GM12872 (cell line): ENCODE results near the gene EXOSC10.

Experiments
- TF ChIP-seq, protein P1 (sequence below): IDR thresholded peaks from 3 replicates; pipeline ENCODE4 v1.5.1; 2011; ENCODE audit warnings: low read depth, mild to moderate bottlenecking, low read length, moderate library complexity; ENCODE audit not compliant: insufficient read depth

EXOSC10 gene

DNA sequence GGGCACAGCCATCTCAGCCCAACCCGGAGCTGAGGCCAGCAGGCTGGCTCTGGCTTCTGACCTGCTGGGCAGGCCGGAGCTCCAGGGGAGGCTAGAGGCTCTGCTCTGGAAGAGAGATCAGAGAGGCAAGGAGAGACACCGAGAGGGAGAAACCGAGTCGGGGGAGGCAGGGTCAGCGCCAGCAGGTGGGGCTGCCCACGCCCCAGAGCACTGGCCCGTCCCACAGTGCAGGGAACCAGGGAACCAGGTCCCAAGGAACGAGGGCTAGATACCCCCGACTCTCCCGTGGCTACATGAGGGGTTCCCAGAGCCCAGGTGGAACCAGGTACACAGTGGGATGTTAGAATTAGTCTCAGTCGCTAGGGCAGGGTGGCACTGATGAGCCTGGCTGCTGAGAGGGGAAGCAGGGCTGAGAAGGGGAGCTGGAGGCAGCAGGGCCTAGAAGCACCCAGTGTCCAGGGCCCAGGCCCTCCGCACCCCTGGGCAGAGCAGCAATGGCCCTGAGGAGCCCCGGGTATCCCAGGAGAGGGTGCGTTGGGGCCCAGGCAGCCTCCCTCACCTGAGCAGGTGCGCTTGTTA, 54.7 kb downstream of the EXOSC10 start:
- TF ChIP-seq, protein P1, sequence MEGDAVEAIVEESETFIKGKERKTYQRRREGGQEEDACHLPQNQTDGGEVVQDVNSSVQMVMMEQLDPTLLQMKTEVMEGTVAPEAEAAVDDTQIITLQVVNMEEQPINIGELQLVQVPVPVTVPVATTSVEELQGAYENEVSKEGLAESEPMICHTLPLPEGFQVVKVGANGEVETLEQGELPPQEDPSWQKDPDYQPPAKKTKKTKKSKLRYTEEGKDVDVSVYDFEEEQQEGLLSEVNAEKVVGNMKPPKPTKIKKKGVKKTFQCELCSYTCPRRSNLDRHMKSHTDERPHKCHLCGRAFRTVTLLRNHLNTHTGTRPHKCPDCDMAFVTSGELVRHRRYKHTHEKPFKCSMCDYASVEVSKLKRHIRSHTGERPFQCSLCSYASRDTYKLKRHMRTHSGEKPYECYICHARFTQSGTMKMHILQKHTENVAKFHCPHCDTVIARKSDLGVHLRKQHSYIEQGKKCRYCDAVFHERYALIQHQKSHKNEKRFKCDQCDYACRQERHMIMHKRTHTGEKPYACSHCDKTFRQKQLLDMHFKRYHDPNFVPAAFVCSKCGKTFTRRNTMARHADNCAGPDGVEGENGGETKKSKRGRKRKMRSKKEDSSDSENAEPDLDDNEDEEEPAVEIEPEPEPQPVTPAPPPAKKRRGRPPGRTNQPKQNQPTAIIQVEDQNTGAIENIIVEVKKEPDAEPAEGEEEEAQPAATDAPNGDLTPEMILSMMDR, result no peak

DNA sequence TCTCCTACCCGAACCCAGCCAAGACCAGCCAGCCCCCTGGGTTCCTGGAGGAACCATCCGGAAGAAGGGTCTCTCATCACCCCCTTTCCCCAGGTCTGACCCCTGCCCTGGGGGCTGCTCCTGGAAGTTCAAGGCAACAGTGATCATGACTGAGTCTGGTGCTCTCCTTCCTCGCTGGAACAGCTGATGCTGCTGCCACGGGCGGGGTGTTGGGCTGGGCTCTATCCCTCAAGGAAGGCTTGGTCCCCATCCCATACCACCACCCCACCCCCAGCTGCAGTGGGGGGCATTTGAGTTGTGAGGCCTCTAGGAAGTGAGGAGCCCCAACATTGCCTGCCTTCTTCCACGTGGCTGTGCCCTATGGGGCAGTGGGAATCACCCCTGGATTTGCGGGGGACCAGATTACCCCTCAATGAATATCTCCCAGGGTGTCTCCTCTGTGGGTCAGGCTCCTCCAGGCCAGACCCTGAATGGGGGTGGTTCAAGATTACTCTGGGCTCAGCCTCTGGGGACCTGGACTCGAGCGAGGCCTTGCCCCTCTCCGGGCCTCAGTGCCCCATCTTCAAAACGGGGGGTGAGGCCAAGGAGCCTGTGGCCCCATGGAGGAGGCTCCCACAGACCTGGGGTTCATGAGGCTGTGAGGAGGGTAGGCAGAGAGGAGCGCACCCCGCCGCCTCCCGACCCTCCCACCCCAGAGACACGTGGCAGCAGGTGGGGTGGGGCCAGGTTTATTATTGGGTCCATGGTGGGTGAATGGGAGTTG, 55.4 kb downstream of the EXOSC10 start:
- TF ChIP-seq, protein P1, result no peak

DNA sequence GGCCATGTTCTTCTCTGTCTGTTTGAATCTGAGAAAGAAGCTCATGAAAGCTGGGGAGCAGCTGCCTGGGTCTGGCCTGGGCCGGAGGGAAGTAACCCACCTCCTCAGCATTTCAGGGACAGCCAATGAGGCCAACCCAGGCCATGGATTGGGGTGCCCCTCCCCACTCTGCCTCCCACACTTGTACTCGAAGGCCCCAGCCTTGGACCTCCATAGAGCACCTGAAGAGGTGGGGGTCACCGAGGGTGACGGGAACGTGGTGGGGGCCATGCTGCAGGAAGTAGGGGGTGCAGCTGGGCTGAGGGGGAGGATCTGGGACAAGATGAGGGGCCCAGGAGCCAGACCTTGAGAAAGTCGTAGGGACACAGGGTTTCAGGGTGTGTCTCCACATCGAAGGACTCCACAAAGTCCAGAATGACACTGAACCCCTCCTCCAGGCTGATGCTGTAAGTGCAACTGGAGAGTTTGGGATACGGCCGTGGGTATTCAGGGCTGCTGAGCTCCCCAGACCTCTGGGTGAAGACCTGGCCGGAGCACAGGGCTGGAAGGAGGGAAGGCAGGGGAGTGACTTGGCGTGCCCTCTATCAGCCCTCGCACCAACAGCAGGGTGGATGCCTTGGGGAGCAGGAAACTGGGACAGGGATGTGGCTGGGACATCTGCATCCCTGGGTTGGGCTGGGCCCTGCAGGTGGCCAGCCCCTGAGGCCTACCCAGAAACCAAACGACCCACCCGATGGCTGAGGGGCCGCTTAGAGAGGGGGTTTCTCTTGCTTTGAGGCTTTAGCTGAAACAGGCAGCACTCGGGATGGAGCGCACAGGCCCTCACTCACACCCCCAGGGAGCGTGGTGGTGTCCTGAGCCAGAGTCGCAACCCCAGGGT, 56.4 kb downstream of the EXOSC10 start:
- TF ChIP-seq, protein P1, result no peak

DNA sequence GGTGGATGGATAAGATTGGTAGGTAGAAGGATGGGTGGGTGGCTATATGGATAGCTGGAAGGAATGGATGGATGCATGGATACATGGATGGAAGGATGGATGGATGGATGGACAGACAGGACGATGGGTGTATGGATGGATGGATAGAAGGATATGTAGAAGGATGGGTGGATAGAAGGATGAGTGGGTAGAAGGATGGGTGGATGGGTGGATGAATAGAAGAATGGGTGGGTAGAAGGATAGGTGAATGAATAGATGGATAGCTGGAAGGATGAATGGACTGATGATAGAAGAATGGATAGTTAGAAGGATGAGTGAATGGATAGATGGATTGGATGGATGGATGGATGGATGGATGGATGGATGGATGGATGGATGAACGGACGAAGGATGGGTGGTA, 57.6 kb downstream of the EXOSC10 start:
- TF ChIP-seq, protein P1, result no peak

DNA sequence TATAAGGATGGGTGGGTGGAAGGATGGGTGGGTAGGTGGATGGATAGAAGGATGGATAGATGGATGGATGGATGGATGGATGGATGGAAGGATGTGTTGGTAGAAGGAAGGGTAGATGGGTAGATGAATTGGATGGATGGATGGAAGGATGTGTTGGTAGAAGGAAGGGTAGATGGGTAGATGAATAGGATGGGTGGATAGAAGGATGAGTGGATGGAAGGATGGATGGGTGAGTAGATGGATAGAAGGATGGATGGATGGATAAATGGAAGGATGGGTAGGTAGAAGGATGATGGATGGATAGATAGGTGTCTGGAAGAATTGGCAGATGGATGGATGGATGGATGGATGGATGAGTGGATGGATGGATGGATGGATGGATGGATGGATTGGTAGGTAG, 58.6 kb downstream of the EXOSC10 start:
- TF ChIP-seq, protein P1, result no peak

DNA sequence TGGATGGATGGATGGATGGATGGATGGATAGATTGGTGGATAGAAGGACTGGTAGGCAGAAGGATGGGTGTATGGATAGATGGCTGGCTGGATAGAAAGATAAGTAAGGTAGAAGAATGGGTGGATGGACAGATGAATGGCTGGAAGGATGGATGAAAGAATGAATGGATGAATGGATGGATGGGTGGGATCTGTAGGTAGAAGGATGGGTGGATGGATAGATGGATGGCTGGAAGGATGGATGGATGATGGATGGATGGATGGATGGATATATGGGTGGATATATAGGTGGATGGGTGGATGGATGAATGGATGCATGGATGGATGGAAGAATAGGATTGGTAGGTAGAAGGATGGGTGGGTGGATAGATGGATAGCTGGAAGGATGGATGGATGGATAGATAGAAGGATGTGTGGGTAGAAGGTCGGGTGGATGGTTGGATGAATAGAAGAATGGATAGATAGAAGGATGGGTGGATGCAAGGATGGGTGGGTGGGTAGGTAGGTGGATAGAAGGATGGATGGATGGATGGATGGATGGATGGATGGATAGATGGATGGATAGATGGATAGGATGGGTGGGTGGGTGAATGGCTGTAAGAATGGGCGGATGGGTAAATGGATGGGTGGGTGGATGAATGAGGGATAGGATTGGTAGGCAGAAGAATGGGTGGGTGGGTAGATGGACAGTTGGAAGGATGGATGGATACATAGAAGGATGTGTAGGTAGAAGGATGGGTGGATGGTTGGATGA, 60.1 kb downstream of the EXOSC10 start:
- TF ChIP-seq, protein P1, result no peak
